Stimulated activated CD4-positive, alpha-beta T cell treated with anti-CD3 and anti-CD28 coated beads, Interleukin-4, amount 100 ng/mL, for 48 hours (primary cell): Measurements from ENCODE around the gene PUS7L.
"Not testable (repeated sequence)": the region's sequence is repeated elsewhere in the genome, so short reads cannot be mapped to it uniquely, and the experiment has no call there.

Experiments
- DNase-seq, 2 donors: peaks; one replicate each; pipeline ENCODE4 v3.0.0-alpha.2; 2020; ENCODE audit warnings: low read depth in 2 of 2

PUS7L gene, protein sequence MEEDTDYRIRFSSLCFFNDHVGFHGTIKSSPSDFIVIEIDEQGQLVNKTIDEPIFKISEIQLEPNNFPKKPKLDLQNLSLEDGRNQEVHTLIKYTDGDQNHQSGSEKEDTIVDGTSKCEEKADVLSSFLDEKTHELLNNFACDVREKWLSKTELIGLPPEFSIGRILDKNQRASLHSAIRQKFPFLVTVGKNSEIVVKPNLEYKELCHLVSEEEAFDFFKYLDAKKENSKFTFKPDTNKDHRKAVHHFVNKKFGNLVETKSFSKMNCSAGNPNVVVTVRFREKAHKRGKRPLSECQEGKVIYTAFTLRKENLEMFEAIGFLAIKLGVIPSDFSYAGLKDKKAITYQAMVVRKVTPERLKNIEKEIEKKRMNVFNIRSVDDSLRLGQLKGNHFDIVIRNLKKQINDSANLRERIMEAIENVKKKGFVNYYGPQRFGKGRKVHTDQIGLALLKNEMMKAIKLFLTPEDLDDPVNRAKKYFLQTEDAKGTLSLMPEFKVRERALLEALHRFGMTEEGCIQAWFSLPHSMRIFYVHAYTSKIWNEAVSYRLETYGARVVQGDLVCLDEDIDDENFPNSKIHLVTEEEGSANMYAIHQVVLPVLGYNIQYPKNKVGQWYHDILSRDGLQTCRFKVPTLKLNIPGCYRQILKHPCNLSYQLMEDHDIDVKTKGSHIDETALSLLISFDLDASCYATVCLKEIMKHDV

GRCh38 chr12:43758728-43759563, at the start of gene PUS7L, which contains the start of gene IRAK4:
TSS of gene PUS7L (minus strand) at chr12:43758790. CDS start at chr12:43755245, 3,545 bp downstream.
TSS of gene IRAK4 (plus strand) at chr12:43758951. CDS start at chr12:43768112, 9,161 bp downstream.
- DNase-seq: peak; percentile 86 to 89

DNA sequence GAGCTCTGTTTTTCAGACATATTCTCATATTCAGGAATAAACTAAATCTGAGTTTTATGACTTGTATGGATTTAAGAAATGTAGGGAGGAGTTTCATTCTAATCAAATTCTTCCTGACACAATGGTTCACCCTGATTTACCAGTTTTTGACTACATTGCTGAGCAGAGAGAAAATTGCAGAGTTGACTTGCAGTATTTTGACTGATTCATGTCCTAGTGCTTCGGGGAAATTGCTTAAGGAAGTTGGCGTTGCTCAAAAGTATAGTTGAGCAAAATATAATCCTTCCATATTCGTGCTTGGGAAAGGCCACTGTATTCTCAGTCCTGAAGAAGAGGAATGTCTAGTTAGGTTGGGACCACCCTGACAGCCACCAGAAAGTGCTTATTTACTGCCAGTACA, 48.8 kb upstream of the PUS7L start:
- DNase-seq: no peak

GRCh38 chr12:43806737-43807072, 48.1 kb upstream of the PUS7L start:
- no peak for DNase-seq

GRCh38 chr12:43805860-43806736, 47.5 kb upstream of the PUS7L start, which contains the start of gene TWF1:
TSS of gene TWF1 (minus strand) at chr12:43806317. CDS start at chr12:43806245, 72 bp downstream.
- DNase-seq: peak; percentile 80 to 83

GRCh38 chr12:43805149-43805859, 46.7 kb upstream of the PUS7L start:
- DNase-seq: no peak

- no peak for DNase-seq
These were observed 39.1 kb upstream of the PUS7L start for GRCh38 chr12:43797561-43798217.

DNA sequence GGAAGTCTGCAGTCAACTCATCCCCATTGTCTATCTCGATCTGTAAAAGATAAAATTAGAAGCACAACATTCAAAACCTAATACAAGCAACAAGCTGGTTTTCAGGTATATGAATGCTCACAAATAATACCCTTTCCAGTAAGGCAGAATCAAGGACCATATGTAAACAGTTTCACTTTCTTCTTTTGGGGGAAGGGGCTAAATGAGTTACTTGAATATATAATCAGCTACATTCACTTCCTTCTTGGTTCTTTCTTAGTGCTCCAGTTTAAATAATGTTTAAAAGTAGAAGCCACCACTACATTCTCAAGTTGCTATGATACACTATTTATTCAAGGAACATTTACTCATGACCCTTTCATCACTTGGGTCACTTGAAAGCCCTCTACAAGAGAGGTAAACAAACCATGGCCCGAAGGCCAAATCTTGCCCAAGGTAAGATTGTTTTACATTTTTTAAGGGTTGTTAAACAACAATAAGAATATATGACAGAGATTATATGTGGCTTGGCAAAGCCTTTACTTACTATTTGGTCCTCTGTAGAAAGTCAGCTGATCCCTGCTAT, 37.2 kb upstream of the PUS7L start:
- DNase-seq: no peak

GRCh38 chr12:43789941-43790340, 31.4 kb upstream of the PUS7L start:
- DNase-seq: no peak

GRCh38 chr12:43786899-43787693, 28.5 kb upstream of the PUS7L start:
- DNase-seq: no peak

- DNase-seq: no peak
These were observed 17.9 kb upstream of the PUS7L start for GRCh38 chr12:43776498-43776897.

GRCh38 chr12:43766291-43766690, 7.7 kb upstream of the PUS7L start:
- no peak for DNase-seq

GRCh38 chr12:43764528-43764927, 5.9 kb upstream of the PUS7L start:
- DNase-seq: no peak

DNA sequence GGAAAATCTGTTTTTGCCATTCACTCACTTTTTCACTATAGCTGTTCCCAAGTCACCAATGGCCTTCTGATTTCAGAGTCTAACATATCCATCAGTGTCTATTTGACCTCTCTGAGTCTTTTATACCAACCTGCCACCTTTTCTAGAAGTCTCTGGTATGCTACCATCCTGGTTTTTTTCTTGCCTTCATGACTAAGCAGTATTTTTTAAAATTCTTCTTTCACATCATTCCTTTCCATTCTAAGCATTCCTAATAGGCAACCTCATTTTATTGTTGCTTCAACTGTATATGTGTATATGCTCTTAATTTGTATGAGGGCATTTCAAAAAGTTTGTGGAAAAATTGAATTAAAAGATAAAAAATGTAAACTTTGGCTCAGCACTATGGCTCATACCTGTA, 5.2 kb upstream of the PUS7L start:
- no peak for DNase-seq

DNA sequence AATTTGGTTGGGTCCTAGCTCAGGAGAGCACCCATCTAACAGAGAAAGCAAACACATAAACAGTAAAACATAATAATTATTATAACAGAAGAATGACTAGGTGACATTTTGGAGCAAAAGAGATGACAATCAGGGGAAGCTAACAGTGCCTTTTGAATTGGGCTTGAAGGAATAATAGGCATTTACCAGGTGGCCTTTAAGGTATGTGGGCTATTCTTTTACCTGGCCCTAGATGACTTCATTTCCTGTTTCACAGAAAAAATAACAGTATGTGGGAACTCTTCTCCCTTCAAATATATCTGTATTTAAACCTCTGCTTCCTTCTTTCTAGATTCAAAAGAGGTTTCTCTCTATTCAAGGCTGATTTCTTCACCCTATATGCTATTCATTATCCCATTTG, 4.0 kb upstream of the PUS7L start:
- no peak for DNase-seq

GRCh38 chr12:43761500-43761899, 2.9 kb upstream of the PUS7L start:
- no peak for DNase-seq

DNA sequence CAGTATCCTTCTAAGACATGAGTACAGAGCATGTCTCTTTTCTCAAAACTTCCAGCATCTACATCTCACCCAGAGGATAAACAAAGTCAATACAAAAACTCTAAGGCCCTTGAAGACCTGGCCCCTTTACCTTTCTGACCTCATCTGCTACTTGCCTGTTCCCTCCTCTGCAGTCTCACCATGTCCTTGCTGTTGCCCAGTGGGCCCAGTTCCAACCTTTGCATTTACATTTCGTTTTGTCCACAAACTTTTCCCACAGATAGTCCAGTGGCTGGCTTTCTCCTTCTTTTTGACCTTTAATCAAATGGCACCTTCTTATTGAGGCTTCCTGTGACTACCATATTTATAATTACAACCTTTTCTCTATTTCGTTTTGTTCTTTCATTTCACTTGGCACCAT, 1.8 kb upstream of the PUS7L start:
- no peak for DNase-seq

DNA sequence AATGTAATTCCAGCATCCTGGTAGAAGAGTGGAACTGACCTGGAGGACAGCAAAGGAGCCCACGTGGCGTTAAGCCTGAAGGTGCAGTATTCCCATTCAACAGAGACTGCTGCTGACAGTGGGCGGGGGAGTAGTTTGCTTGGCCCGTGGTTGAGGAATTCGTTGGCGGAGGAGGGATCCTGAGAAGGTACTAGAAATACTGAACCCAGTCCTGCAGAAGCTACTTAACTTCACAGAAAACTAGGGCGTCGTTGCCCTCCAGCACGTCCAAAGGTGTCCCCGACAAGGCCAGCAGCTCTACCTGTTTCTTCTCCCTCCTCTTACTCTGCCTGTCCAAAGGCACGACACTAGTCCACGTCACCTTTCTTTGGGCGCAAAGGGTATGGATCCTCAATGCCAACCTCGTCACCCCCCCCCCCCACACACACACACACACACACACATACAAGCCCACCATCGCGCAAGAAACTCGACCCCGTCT, 303 bp downstream of the PUS7L start:
- peak in 1 of 2 donors; percentile 9 for DNase-seq

DNA sequence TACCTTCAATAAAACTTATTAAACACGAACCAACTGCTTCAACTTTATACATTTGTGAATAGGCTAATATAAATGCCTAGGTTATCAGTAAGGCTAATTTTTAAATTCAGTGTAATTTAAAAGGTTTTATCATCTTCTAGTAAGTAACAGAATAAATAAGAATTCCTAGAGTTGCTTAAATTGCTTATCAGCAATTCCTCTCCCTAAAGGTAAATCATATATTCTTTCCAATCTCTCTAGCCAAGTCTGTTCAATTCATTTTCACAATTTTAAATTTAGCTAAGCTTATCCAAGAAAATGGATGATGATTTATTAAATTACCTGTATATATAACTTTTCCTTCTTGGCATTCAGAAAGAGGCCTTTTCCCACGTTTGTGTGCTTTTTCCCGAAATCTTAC, 4.6 kb downstream of the PUS7L start:
- DNase-seq: no peak

DNA sequence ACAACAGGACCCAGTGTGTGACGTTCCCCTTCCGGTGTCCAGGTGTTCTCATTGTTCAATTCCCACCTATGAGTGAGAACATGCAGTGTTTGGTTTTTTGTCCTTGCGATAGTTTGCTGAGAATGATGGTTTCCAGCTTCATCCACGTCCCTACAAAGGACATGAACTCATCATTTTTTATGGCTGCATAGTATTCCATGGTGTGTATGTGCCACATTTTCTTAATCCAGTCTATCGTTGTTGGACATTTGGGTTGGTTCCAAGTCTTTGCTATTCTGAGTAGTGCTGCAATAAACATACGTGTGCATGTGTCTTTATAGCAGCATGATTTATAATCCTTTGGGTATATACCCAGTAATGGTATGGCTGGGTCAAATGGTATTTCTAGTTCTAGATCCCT, 7.2 kb downstream of the PUS7L start:
- not testable (repeated sequence) for DNase-seq
